HepG2 (cell line): ENCODE results near the gene NOXA1. TPM values are rescaled to one million over a fixed set of nuclear protein-coding genes. Genes with fewer than 3 reads are reported as not detected.

Source experiments
- ATAC-seq: fragments of 200-7000 bp; cut with Tn5 transposase; 3 replicates; pipeline ENCODE4 v1.9.1; 2020; ENCODE audit warnings: mild to moderate bottlenecking, moderate library complexity
- BruUV-seq: library from RNA; stranded (reverse); fragments of 400-500 nt; replicated peaks from 2 replicates; lab custom pipeline; 2021; lab: Mats Ljungman, UMichigan
- CTCF ChIA-PET: fragments of 300-600 bp; formaldehyde crosslinking; extraction: SDS; loops from one replicate; lab custom pipeline; 2021; ENCODE audit warnings: low total read pairs, inconsistent platforms, low intra/inter-chr PET ratio; lab: Yijun Ruan, JAX
- POLR2A ChIA-PET: fragments of 350-600 bp; sonication (Branson Sonifier 250); formaldehyde crosslinking; loops from one replicate; lab custom pipeline; 2020; ENCODE audit warnings: antibody characterized with exemption, inconsistent platforms; lab: Yijun Ruan, JAX
- DNase-seq: peaks from one replicate; pipeline ENCODE4 v3.0.0-alpha.2; 2015; ENCODE audit warnings: low spot score
- FAIRE-seq: peaks from 3 replicates; lab custom pipeline; 2011; peaks lifted over from hg19 to GRCh38; lab: Jason Lieb, UNC
- H2AFZ ChIP-seq: one replicate; pipeline ENCODE4 v1.6.1; 2011; ENCODE audit warnings: low read length, inconsistent platforms
- H3K27ac ChIP-seq: fragments of 300-600 bp; 3 replicates; pipeline ENCODE4 v1.8.0; 2011; ENCODE audit warnings: mixed run types, mild to moderate bottlenecking, mixed read lengths, low read length, inconsistent platforms; ENCODE audit not compliant: insufficient read depth; ENCODE audit errors: extremely low read length
- H3K27me3 ChIP-seq, 2 experiments: fragments of 200-600 bp in 1 of 2; 2 replicates in 1 of 2; 3 replicates in 1 of 2; pipeline versions ENCODE4 v1.6.0 to v1.8.0; 2011; ENCODE audit warnings: low read length in 2 of 2, mild to moderate bottlenecking in 2 of 2, moderate library complexity in 2 of 2, inconsistent platforms in 1 of 2; ENCODE audit not compliant: insufficient read depth in 2 of 2, control insufficient read depth in 1 of 2
- H3K36me3 ChIP-seq, 2 experiments: fragments of 200-600 bp in 1 of 2; replicated peaks in 1 of 2; 2 replicates in 1 of 2; 3 replicates in 1 of 2; pipeline versions ENCODE4 v1.5.1 to v1.8.0; 2011; ENCODE audit warnings: low read length in 2 of 2, inconsistent platforms in 1 of 2; ENCODE audit not compliant: insufficient read depth in 2 of 2, control insufficient read depth in 1 of 2
- H3K4me1 ChIP-seq: 2 replicates; pipeline ENCODE4 v1.5.1; 2012; ENCODE audit warnings: low read length, inconsistent platforms; ENCODE audit not compliant: insufficient read depth
- H3K4me2 ChIP-seq: 2 replicates; pipeline ENCODE4 v1.6.0; 2011; ENCODE audit warnings: low read depth, low read length, inconsistent platforms
- H3K4me3 ChIP-seq, 3 experiments: fragments of 200-600 bp in 1 of 3; sonication (generic), shearing (Covaris generic) in 1 of 3; replicated peaks in 1 of 3; 2 replicates each; pipeline ENCODE4 v1.5.1; 2011 to 2016; ENCODE audit warnings: low read length in 3 of 3, inconsistent platforms in 2 of 3, low read depth in 2 of 3, mild to moderate bottlenecking in 2 of 3, control low read depth in 1 of 3, mixed read lengths in 1 of 3; ENCODE audit not compliant: insufficient read depth in 1 of 3
- H3K79me2 ChIP-seq: one replicate; pipeline ENCODE4 v1.6.1; 2011; ENCODE audit warnings: low read length, inconsistent platforms; ENCODE audit not compliant: insufficient read depth
- H3K9ac ChIP-seq: 2 replicates; pipeline ENCODE4 v1.6.0; 2011; ENCODE audit warnings: mild to moderate bottlenecking, low read depth, low read length, inconsistent platforms; ENCODE audit not compliant: insufficient read depth
- H3K9me3 ChIP-seq: 2 replicates; pipeline ENCODE4 v1.5.1; 2012; ENCODE audit warnings: mild to moderate bottlenecking, low read length
- H4K20me1 ChIP-seq: 2 replicates; pipeline ENCODE4 v1.6.0; 2011; ENCODE audit warnings: inconsistent platforms, mild to moderate bottlenecking, low read length, moderate library complexity; ENCODE audit not compliant: insufficient read depth
- CREM ChIP-seq, 2 experiments: sonication (generic) in 1 of 2; formaldehyde crosslinking in 1 of 2; IDR thresholded peaks; 2 replicates each; pipeline versions ENCODE4 v1.4.0 to v1.6.1; 2016 to 2020; ENCODE audit warnings: antibody characterized with exemption in 1 of 2, mild to moderate bottlenecking in 1 of 2, missing genetic modification reagents in 1 of 2
- EZH2 ChIP-seq: conservative IDR thresholded peaks from 2 replicates; pipeline ENCODE4 v1.6.1; 2012; ENCODE audit warnings: mild to moderate bottlenecking, low read depth, low read length, moderate library complexity
- HOXA7 ChIP-seq: sonication (generic); formaldehyde crosslinking; IDR thresholded peaks from 2 replicates; pipeline ENCODE4 v1.8.1; 2022; ENCODE audit warnings: mild to moderate bottlenecking, missing genetic modification reagents, moderate library complexity
- ZFP41 ChIP-seq: sonication (generic); formaldehyde crosslinking; IDR thresholded peaks from 2 replicates; pipeline ENCODE4 v1.4.0; 2020; ENCODE audit warnings: mild to moderate bottlenecking, missing genetic modification reagents, borderline replicate concordance
- ZFY ChIP-seq: sonication (generic); formaldehyde crosslinking; IDR thresholded peaks from 2 replicates; pipeline ENCODE4 v1.4.0; 2020; ENCODE audit warnings: missing genetic modification reagents
- ZIK1 ChIP-seq: sonication (generic); formaldehyde crosslinking; IDR thresholded peaks from 2 replicates; pipeline ENCODE4 v1.5.0; 2020; ENCODE audit warnings: mild to moderate bottlenecking, low read depth, missing genetic modification reagents, borderline replicate concordance
- ZNF430 ChIP-seq: sonication (generic); formaldehyde crosslinking; IDR thresholded peaks from 2 replicates; pipeline ENCODE4 v1.9.0; 2021; ENCODE audit warnings: mild to moderate bottlenecking, missing genetic modification reagents
- ZNF547 ChIP-seq: sonication (generic); formaldehyde crosslinking; IDR thresholded peaks from 2 replicates; pipeline ENCODE4 v1.5.1; 2020; ENCODE audit warnings: mild to moderate bottlenecking, missing genetic modification reagents
- ZNF562 ChIP-seq: sonication (generic); formaldehyde crosslinking; IDR thresholded peaks from 2 replicates; pipeline ENCODE4 v1.8.0; 2022; ENCODE audit warnings: missing genetic modification reagents, borderline replicate concordance
- WGBS: methylation state at CpG from one replicate; pipeline ENCODE4 v1.1.6; 2017; ENCODE audit warnings: low lambda C conversion rate; 5-methylcytosine and 5-hydroxymethylcytosine counted together
- in situ Hi-C: cut with HindIII; loops from 2 replicates; pipeline ENCODE4 v1.10.0; 2017; ENCODE audit warnings: low pct_unique_long_range_greater_than_20kb; ENCODE audit not compliant: extremely low pct_ligation_motif_present
- intact Hi-C: fragments of 100-400 bp; cut with micrococcal nuclease; formaldehyde crosslinking; loops from one replicate; pipeline ENCODE4 v1.10.0; 2022; ENCODE audit not compliant: unreplicated experiment
- polyA plus RNA-seq, 8 experiments: library from polyadenylated mRNA; depleted of rRNA in 3 of 8; stranded (reverse) in 7 of 8; unstranded in 1 of 8; fragments of >200 nt; fragmentation: Illumina TruSeq in 4 of 8; extraction: Trizol in 4 of 8; gene quantifications; 2 replicates each; pipeline versions ENCODE4 v1.2.1 to v1.2.3, GENCODE V29; 2011 to 2016; ENCODE audit warnings: low read depth in 4 of 8, missing spikeins in 1 of 8, mixed read lengths in 1 of 8; ENCODE audit not compliant: insufficient read depth in 1 of 8
- total RNA-seq, 5 experiments: library from RNA; depleted of rRNA; stranded (reverse); fragments of >200 nt; fragmentation: Illumina TruSeq; extraction: Trizol; gene quantifications; 2 replicates each; pipeline ENCODE4 v1.2.3, GENCODE V29; 2016; ENCODE audit warnings: low read depth in 1 of 5
- TF ChIP-seq, protein P1 (sequence below): sonication (generic); formaldehyde crosslinking; IDR thresholded peaks from 2 replicates; pipeline ENCODE4 v1.8.0; 2022; ENCODE audit warnings: mild to moderate bottlenecking, missing genetic modification reagents, moderate library complexity
- TF ChIP-seq, protein P2 (sequence below): sonication (generic); formaldehyde crosslinking; IDR thresholded peaks from 2 replicates; pipeline ENCODE4 v1.8.1; 2023; ENCODE audit warnings: missing genetic modification reagents, inconsistent platforms, borderline replicate concordance
- TF ChIP-seq, protein P3 (sequence below): conservative IDR thresholded peaks from 2 replicates; pipeline ENCODE4 v1.6.1; 2018; ENCODE audit warnings: missing genetic modification reagents

Gene NOXA1
- total and polyA plus RNA-seq, 2 of the 13 experiments (the other 11 are each of a cell fraction or from before 2014, with no cell fraction given) = 0.78 to 1.2 TPM

DNA sequence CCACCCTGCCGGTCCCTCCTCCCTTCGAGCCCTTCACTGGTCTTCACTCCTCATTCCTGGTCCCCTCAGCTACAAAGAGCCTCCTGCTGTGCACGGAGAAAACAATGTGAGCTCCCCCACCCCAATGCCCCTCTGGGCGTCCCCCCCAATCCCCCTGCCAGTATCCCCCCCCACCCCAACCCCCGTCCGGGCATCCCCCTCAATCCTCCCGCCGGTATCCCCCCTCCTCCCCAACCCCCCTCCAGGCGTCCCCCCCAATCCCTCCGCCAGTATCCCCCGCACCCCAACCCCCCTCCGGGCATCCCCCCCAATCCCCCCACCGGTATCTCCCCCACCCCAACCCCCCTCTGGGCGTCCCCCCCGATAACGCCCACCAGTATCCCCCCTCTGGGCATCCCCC, 43.0 kb upstream of the NOXA1 start:
- in situ Hi-C loops = no loop called here
- BruUV-seq = no TSS peak
- no peaks in the 10 kb centered on the region; a peak in 1 of 5 replicates for H3K27me3 ChIP-seq
- no peak for TF ChIP-seq EZH2
- TF ChIP-seq ZFY (CRISPR knock-in tag) = no peak
- TF ChIP-seq, protein P1, sequence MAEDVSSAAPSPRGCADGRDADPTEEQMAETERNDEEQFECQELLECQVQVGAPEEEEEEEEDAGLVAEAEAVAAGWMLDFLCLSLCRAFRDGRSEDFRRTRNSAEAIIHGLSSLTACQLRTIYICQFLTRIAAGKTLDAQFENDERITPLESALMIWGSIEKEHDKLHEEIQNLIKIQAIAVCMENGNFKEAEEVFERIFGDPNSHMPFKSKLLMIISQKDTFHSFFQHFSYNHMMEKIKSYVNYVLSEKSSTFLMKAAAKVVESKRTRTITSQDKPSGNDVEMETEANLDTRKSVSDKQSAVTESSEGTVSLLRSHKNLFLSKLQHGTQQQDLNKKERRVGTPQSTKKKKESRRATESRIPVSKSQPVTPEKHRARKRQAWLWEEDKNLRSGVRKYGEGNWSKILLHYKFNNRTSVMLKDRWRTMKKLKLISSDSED (CRISPR knock-in tag) = no peak
- TF ChIP-seq, protein P2, sequence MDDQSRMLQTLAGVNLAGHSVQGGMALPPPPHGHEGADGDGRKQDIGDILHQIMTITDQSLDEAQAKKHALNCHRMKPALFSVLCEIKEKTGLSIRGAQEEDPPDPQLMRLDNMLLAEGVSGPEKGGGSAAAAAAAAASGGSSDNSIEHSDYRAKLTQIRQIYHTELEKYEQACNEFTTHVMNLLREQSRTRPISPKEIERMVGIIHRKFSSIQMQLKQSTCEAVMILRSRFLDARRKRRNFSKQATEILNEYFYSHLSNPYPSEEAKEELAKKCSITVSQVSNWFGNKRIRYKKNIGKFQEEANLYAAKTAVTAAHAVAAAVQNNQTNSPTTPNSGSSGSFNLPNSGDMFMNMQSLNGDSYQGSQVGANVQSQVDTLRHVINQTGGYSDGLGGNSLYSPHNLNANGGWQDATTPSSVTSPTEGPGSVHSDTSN (CRISPR knock-in tag) = no peak
- no peak for TF ChIP-seq ZFP41
- no peak for TF ChIP-seq ZIK1 (CRISPR knock-in tag)
- H3K79me2 ChIP-seq = no peaks in the 10 kb centered on the region
- FAIRE-seq (no peak), DNase-seq (no peak), ATAC-seq (no peak)
- intact Hi-C loops = no loop called here
- H3K27ac ChIP-seq = no peak overlapping the region
- no peaks in the 10 kb centered on the region for H3K9me3 ChIP-seq
- H2AFZ ChIP-seq = no peak overlapping the region
- H3K36me3 ChIP-seq = no peaks in the 10 kb centered on the region
- ChIA-PET POLR2A (no interaction called here), CTCF (no interaction called here)
- no peak overlapping the region for H3K4me3 ChIP-seq
- H4K20me1 ChIP-seq = no peaks in the 10 kb centered on the region
- no peak overlapping the region for H3K9ac ChIP-seq
- H3K4me2 ChIP-seq = no peak overlapping the region
- peaks cover 23% of the 10 kb centered on the region for H3K4me1 ChIP-seq
- WGBS = 68% methylated on average over 16 of the region's 16 CpGs

DNA sequence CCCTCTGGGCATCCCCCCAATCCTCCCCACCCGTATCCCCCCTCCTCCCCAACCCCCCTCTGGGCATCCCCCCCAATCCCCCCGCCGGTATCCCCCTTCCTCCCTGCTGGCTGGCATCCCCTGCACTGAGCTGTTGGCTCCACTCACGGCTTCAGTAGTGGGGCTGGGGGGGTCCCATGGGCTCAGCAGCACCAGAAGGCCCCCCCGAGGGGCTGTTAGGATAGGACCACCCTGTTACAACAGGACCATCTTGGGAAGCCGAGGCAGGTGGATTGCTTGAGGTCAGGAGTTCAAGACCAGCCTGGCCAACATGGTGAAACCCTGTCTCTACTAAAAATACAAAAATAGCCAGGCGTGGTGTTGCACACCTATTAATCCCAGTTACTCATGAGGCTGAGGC, 42.6 kb upstream of the NOXA1 start:
- in situ Hi-C loops = no loop called here
- no peak for FAIRE-seq
- Histone ChIP-seq H3K4me3 (no peak overlapping the region), H4K20me1 (no peaks in the 10 kb centered on the region), H3K27ac (no peak overlapping the region), H3K79me2 (no peaks in the 10 kb centered on the region), H2AFZ (no peak overlapping the region), H3K4me1 (peaks cover 23% of the 10 kb centered on the region), H3K4me2 (no peak overlapping the region), H3K27me3 (no peaks in the 10 kb centered on the region; a peak in 1 of 5 replicates), H3K9ac (no peak overlapping the region), H3K9me3 (no peaks in the 10 kb centered on the region), H3K36me3 (no peaks in the 10 kb centered on the region)
- WGBS = 58% methylated on average over 7 of the region's 7 CpGs
- no peak for ATAC-seq
- BruUV-seq = no TSS peak
- intact Hi-C loops = no loop called here
- no peak for DNase-seq
- POLR2A ChIA-PET = no interaction called here
- CTCF ChIA-PET = no interaction called here
- TF ChIP-seq ZNF430 (CRISPR knock-in tag) (no peak), HOXA7 (CRISPR knock-in tag) (no peak), CREM (IDR thresholded peaks at IDR 0.05) (no peak), CREM (CRISPR knock-in tag; IDR thresholded peaks at IDR 0.05) (no peak), ZNF562 (no peak), ZNF547 (CRISPR knock-in tag) (no peak)
- TF ChIP-seq, protein P3, sequence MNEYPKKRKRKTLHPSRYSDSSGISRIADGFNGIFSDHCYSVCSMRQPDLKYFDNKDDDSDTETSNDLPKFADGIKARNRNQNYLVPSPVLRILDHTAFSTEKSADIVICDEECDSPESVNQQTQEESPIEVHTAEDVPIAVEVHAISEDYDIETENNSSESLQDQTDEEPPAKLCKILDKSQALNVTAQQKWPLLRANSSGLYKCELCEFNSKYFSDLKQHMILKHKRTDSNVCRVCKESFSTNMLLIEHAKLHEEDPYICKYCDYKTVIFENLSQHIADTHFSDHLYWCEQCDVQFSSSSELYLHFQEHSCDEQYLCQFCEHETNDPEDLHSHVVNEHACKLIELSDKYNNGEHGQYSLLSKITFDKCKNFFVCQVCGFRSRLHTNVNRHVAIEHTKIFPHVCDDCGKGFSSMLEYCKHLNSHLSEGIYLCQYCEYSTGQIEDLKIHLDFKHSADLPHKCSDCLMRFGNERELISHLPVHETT (CRISPR knock-in tag) = no peak
